ENCODE data around the gene DCLK3.

GRCh38 chr3:36677331-36678007 is 86.9 kb downstream of the DCLK3 start:
- TF ChIP-seq POLR2AphosphoS5 (IDR thresholded peaks at IDR 0.05; ENCODE audit: low read depth, low read length), result no peak
- no peak for TF ChIP-seq CTCF (IDR thresholded peaks at IDR 0.05)
